AG08395 (cell line): ENCODE measurements around the gene CLEC4C.
A peak's percentile ranks its signal among the peaks of the same experiment; 100 is the strongest.
"Not testable (repeated sequence)": the region's sequence is repeated elsewhere in the genome, so short reads cannot be mapped to it uniquely, and the experiment has no call there.

ENCODE experiments used
- DNase-seq: peaks from one replicate; pipeline ENCODE4 v3.0.0; 2012; ENCODE audit warnings: mixed read lengths, low spot score

CLEC4C gene, protein sequence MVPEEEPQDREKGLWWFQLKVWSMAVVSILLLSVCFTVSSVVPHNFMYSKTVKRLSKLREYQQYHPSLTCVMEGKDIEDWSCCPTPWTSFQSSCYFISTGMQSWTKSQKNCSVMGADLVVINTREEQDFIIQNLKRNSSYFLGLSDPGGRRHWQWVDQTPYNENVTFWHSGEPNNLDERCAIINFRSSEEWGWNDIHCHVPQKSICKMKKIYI

DNA sequence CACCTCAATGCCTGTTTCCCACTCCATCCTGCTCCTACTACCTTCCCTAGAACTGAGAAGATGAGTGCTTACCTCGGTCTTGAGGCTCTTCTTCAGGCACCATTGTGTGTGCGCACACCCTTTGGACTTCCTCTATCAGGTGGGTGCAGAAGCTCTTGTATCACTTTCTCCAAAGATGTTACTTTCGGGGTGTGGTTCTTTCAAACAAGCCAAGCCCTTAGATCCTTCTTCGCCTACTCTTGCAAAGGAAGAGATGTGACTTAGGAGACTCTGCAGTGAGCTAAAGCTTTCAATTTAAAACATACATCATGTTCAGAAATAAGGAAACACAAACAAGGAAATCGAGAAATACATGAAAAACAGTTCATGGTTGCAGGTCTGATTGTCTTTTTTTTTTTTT, at the start of gene CLEC4C:
Gene CLEC4C, minus strand, starts transcription at position 130 of the 400 bp plus-strand sequence. Its CDS starts 27 bp downstream, at position 103.
- DNase-seq: no peak

DNA sequence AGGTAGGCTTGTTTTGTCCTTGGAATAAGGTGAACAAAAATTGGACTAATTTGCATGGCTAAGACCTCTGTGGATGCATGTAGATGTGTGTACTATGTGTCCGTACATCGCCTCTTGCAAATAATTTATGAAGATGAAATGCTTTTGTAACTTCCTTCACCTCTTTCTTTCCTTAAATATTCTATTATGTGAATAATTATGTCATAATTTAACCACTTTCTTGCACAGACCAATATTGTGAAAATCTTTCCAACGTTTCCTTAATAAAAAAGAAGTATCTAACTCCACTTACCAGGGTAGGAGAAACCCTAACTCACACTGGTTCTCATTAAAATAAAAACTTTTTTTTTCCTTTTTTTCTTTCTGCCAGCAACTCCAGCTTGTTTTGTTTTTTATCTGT, 46.0 kb upstream of the CLEC4C start:
- DNase-seq: no peak

DNA sequence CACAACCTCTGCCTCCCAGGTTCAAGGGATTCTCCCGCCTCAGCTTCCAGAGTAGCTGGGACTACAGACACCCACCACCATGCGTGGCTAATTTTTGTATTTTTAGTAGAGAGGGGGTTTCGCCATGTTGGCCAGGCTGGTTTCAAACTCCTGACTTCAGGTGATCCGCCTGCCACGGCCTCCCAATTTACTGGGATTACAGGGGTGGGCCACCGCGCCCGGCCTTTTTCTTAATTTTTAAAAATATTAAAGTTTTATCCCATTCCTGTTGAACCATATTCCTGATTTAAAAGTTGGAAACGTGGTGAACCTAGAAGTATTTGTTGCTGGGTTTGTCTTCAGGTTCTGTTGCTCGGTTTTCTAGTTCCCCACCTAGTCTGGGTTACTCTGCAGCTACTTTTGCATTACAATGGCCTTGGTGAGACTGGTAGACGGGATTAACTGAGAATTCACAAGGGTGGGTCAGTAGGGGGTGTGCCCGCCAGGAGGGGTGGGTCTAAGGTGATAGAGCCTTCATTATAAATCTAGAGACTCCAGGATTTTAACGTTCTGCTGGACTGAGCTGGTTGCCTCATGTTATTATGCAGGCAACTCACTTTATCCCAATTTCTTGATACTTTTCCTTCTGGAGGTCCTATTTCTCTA, 41.8 kb upstream of the CLEC4C start, which contains the start of gene NANOG:
Gene NANOG, plus strand, starts transcription at position 519 of the 645 bp plus-strand sequence. CDS start 213 bp downstream, outside the sequence.
- not testable (repeated sequence) for DNase-seq

DNA sequence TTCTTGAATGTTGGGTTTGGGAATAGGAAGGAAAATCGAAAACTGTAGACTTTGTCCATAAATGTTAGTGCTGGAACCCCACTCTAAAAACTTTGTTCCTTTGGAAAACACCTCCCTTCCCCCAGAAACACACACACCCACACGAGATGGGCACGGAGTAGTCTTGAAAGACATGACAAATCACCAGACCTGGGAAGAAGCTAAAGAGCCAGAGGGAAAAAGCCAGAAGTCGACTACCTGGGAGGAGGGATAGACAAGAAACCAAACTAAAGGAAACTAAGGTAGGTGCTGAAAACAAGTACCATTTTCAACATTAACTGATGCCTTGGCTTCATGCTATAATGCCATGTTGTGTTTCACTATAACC, 41.1 kb upstream of the CLEC4C start:
- DNase-seq: no peak

DNA sequence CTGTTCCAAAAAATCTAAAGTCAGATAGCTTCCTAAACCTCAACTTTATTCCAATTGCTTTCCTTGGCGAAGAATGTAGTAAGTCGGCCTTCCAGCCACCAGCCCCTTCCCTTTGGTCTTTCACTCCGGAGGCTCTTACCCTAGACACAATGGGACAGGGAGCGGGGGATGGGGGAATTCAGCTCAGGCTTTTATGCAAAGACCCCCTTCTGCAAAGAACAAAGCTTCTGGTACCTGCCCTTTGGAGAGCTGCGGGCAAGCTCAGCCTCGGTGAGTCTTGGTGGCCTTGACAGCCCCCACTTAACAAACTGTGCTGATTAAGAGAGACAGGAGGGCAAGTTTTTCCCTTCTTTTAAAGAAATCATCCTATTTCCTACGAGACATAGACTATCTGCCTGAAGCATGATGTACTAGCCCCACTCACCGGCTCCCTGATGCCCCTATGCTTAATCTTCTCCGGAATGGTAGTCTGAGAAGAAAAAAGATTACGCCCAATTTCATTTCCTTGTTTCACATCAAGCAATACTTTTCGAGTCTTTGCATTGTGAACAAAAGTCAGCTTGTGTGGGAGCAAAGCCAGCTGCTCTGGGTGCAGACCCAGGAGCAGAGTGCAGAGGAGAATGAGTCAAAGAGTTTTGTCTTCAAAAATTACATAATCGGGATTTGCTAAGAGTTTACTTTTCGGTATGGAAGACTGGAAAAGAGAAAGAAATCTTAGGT, 40.6 kb upstream of the CLEC4C start:
- peak; percentile 13 for DNase-seq

DNA sequence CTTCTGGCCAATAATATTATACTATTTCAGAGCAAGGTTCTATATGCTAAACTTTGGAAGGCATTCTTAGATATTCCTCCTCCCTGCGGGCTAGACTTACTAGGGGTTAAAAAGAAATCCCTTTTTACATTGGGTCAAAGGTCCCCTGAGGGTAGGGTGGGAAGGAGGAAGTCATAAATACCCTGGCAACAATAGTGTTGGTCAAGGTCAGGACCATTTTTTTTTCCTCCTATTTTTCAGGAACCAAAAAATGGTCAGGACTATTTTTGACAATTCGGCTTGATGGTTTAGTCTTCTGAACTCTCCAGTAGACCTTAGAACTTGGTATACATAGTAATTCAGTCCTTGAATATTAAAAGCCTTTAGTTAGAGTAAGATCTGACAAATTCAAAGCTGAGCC, 37.5 kb upstream of the CLEC4C start:
- DNase-seq: no peak

DNA sequence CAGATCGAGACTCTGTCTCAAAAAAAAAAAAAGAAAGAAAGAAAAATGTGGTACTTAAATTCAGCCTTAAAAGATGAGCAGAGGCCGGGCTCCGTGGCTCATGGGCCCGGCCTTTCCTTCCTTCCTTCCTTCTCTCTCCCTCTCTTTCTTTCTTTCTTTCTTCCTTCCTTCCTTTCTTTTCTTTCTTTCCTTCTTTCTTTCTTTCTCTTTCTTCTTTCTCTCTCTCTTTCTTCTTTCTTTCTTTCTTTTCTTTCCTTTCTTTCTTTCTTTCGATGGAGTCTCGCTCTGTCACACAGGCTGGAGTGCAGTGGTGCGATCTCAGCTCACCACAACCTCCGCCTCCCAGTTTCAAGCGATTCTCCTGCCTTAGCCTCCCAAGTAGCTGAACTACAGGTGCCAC, 36.3 kb upstream of the CLEC4C start:
- not testable (repeated sequence) for DNase-seq

DNA sequence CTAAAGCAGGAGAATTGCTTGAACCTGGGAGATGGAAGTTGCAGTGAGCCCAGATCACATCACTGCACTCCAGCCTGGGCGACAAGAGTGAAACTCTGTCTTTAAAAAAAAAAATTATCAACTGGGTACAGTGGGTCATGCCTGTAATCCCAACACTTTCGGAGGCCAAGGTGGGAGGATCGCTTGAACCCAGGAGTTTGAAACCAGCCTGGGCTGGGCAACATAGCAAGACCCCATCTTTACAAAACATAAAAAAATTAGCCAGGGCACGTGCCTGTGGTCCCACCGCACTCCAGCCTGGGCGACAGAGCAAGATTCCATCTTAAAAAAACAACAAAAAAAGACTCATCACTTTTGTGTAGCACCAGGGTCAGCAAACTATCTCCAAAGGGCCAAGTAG, 34.9 kb upstream of the CLEC4C start:
- DNase-seq: no peak

DNA sequence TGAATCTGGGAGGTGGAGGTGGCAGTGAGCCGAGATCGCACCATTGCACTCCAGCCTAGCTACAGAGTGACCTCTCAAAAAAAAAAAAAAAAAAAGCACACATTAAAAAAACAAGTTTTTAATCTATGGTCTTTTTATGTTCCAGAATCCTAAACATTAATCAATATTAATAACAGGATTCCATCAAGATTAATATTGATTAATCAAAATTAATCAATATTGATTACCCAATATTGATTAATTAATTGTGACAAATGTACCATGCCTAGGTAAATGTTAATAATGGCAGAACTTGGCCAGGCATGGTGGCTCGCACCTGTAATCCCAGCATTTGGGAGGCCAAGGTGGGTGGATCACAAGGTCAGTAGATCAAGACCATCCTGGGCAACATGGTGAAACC, 34.1 kb upstream of the CLEC4C start:
- DNase-seq: no peak

DNA sequence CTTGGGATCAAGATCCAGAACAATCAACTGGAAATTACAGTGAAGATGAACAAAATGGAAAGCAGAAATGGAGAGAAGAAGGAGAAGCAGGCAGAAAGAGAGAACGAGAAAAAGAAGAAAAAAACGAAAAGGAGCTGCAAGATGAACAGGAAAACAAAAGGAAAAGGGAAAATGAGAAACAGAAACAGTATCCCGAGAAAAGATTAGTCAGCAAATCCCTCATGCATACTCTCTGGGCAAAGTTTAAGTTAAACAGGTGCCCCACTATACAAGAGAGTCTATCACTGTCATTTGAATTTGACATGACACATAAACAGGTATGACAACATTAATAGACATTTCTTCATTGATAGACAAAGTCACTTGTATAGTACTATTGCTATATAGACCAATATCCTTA, 22.8 kb upstream of the CLEC4C start:
- DNase-seq: no peak

DNA sequence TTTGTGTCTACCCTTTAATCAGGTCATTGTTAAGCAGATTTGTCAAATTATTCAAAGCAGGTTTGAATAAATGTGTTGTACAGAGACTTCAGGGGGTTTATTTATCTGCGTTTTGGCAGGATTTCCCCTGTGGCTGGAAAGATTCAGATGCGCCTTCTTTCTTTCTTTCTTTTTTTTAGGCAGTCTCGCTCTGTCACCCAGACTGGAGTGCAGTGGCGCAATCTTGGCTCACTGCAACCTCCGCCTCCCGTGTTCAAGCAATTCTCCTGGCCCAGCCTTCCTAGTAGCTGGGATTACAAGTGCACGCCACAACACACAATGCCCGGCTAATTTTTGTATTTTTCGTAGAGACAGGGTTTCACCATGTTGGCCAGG, 11.6 kb upstream of the CLEC4C start:
- no peak for DNase-seq

DNA sequence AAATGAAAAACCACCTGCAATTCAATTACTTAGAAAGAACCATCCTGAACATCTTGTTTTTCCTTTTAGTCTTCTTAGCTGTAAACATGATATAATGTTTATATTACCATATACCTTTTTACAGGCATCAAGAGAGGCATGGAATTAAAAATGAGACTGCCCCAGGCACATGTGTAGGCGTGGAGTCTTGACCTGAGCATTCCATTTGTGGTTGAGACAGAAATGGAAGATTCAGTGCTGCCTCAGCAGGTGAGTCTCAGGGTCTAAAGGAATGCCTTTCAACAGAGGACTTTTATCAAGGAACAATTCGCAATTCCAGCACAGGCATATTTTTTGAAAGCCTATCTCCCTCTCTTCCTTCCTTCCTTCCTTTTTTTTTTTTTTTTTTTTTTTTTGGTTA, 9.8 kb upstream of the CLEC4C start:
- no peak for DNase-seq

DNA sequence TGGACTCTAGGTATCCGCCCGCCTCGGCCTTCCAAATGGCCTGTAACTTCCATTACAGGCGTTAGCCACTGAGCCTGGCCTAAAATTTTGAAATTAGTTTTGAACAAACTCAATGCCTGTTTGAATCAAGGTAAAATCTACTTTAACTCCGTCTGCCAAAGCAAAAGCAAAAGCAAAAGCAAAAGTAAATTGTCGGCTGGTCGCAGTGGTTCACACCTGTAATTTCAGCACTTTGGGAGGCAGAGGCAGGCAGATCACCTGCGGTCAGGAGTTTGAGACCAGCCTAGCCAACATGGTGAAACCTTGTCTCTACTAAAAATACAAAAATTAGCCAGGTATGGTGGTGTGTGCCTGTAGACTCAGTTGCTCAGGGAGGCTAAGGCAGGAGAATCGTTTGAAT, 8.5 kb upstream of the CLEC4C start:
- DNase-seq: not testable (repeated sequence)

DNA sequence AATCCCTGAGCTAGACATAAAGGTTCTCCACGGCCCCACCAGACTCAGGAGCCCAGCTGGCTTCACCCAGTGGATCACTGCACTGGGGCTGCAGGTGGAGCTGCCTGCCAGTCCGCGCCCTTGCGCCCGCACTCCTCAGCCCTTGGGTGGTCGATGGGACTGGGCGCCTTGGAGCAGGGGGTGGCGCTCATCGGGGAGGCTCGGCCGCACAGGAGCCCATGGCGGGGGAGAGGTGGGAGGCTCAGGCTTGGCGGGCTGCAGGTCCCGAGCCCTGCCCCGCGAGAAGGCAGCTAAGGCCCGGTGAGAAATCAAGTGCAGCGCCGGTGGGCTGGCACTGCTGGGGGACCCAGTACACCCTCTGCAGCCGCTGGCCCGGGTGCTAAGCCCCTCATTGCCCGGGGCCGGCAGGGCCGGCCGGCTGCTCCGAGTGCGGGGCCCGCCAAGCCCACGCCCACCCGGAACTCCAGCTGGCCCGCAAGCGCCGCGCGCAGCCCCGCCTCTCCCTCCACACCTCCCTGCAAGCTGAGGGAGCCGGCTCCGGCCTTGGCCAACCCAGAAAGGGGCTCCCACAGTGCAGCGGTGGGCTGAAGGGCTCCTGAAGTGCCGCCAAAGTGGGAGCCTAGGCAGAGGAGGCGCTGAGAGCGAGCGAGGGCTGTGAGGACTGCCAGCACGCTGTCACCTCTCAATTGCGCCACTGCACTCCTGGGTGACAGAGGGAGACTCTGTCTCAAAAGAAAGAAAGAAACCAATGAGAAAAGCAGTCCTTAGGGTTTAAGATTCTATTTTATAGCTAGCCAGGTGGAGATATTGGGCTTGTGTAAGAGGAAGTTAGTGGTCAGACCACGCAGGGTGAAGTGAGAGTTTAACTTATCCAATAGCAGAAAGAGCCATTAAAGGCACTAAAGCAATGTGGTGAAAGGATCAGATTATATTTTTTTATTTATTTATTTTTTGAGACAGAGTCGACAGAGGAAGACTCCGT, 5.1 kb upstream of the CLEC4C start:
- not testable (repeated sequence) for DNase-seq

DNA sequence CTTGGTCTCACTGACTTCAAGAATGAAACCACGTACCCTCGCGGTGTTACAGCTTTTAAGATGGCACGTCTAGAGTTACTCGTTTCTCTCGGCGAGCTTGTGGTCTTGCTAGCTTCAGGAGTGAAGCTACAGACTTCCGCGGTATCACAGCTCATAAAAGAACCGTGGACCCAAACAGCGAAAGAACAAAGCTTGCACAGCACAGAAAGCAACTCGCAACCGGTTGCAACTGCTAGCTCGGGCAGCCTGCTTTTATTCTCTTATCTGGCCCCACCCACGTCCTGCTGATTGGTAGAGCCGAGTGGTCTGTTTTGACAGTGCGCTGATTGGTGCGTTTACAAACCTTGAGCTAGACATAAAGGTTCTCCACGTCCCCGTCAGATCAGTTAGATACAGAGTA, 4.2 kb upstream of the CLEC4C start:
- no peak for DNase-seq

DNA sequence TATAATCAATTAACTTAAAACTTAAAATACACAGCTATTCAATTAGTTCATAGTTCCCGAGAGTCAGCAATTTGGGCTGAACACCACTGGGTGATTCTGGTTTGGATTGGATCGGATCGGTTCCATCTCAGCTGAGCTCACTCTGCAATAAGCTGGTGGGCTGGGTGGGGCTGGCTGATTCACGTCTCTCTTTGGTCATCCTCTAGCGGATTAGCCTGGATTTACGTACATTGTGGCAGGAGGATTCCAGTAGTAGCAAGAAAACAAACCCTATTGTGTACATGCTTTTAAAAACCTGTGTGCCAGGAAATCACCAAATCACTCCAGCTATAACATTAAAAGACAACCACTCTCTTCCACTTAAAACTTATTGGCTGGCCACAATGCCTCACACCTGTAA, 3.2 kb upstream of the CLEC4C start:
- DNase-seq: no peak

DNA sequence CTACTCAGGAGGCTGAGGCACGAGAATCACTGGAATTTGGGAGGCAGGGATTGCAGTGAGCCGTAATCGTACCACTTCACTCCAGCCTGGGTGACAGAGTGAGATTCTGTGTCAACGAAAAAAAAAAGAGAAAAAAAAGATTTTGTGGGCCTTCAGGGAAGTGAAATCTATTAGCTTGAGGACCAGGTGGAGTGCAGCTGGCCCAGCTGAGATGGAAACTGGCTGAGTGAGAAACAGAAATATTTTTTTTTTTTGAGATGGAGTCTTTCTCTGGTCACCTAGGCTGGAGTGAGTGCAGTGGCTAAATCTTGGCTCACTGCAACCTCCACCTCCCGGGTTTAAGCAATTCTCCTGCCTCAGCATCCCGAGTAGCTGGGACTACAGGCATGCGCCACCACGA, 2.3 kb upstream of the CLEC4C start:
- no peak for DNase-seq

DNA sequence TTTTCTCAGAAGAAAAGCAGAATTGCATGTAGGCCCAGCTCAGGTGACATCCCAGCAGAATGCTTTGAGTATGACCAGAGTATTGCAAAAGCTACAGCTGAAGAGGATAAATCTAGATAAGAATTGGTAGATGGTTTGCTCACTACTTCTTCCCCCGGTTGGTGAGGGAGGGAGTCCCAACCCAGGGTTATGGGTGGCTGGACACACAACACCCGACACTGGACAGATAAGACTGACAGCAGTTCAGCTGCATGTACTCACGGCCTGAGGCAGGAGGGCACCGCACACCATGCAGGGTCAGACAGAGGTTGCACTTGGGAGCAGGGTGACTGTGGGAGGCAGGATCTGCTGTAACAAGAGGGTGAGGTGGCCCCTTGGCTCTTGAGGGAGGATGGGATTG, 1.7 kb upstream of the CLEC4C start:
- DNase-seq: no peak

DNA sequence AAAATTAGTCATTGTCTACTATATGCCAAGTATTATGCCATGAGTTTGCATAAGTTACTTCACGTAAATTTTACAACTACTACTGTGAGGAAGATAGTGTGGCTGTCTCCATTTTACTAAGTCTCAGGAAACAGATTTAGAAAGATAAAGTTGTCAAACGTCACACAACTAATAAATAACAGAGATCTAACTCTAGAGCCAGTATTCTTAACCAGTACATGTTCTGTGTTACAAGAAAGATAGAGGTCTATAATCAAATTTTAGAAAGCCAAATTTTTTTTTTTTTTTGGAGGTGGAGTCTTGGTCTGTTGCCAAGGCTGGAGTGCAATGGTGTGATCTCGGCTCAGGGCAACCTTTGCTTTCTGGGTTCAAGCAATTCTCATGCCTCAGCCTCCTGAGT, 14.2 kb downstream of the CLEC4C start:
- no peak for DNase-seq

DNA sequence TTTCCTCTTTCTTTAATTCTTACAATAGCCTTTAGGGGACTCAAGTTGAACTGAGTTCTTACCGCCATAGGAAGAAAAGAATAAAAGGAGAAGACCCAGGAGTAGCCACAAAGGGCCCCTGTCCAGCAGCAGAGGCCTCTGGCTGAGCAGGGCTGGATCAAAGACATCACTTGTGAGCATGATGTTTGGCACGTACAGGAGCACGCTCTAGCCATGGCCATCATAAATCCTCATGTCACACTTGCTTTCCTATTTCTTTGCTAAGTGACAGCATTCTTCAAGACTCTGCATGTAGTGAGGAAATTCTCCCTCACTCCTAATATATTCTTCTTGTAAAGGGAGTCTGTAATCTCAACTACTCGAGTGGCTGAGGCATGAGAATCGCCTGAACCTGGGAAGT, 15.7 kb downstream of the CLEC4C start:
- DNase-seq: no peak

DNA sequence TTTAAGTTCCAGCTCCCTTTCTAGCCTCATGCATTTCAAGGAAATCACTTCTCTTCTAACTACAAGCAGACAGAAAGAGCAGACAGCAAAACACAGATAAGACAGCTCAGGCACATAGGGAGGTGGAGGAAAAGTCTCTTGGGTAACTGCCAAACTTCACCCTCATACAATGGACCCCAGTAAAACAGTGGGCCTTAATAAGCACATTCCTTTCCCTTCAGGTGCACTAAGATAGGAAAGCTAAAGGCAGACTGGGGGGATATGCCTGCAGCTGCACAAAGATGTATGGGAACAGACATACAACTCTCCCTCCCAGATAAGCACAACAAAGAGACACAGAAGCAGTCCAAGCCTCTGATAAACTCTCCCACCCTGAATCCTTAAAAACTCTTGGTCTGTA, 16.2 kb downstream of the CLEC4C start:
- DNase-seq: not testable (repeated sequence)

DNA sequence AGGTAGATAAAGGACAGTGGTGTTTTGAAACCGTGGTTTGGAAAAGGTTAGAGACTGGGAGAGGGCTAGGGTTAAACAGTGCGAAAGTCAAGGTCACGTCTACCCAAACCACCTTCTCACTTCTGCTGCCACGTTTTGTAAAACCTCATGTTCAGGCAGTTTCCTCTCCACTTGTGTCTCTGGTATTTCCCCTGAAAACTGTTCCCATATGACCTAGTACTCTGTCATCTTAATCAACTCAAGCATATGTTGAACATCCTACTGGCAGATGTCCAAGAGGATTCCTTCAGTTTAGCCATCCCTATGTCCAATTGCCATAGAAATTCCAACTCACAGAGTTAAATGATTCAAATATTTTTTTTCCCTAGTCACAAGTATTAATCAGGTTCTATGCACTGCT, 17.4 kb downstream of the CLEC4C start:
- DNase-seq: no peak
